ENCODE measurements around the gene ABCB9. TPM values are rescaled to one million over a fixed set of nuclear protein-coding genes. Genes with fewer than 3 reads are reported as not detected.
A peak's percentile ranks its signal among the peaks of the same experiment; 100 is the strongest.

The ABCB9 gene
- total RNA-seq, 1 experiment from 2014 or later = 20.9 TPM

DNA sequence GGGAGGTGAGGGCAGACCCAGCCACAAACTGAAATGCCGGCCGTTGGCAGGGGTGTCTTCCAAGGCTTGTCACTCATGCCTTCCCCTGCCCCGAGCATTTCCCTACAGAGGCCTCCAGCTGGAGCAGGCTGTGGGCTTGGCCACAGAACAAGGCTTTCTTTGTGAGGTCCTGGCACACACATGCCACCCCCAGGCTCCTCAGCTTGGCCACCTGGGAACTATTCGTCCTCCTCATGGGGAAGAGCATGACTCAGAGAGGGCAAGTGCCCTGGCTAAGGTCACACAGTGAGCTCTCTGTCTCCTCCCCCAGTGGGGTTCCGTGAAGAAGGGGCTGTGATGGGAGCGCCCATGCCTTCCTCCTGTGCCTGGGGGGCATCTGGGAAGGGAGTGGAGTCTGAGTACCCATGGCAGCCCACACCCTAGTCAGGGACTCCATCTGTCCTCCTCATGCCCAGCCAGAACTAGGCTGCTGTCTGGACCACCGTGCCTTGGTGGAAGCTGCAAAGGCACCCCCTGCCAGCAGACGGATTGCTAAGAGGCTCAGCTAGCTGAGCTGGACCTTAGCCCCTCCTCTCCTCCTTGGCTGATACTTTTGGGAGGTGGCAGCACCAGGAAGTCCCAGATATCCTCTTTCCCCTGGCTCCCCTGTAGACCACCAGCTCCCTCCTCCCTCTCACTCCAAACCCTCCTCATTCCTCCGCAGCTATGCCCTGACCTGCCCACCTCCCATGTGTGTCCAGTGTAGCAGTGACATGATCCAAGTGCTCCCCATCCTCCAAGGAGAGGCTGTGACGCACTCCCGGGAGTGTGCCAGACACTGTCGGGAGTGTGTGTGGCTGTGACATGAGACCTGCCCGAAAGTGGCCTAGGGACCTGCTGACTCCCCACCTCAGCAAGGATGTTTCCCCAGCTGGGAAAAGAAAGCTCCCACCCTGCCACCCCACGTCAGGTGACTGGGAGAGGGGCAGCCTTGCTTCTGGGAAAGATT lies 21.4 kb downstream of the ABCB9 start:
- peak overlapping the region; percentile 98 for H3K27ac ChIP-seq (ENCODE audit: low read length)
- H3K9ac ChIP-seq (ENCODE audit: low read length) = peak overlapping the region; percentile 76
- peak overlapping the region; percentile 69 for H3K4me2 ChIP-seq (ENCODE audit: low read length)
- no TSS peak for BruUV-seq (replicated peaks)
- no peaks in the 10 kb centered on the region for H3K79me2 ChIP-seq (ENCODE audit: low read length)
- no peaks in the 10 kb centered on the region for H4K20me1 ChIP-seq (ENCODE audit: low read length)
- POLR2A ChIA-PET (ENCODE audit: unreplicated experiment) = interaction anchor here (0.6 kb wide), 1 partner anchor 37 kb away, joined by 4 read pairs; no protein-coding TSS in a partner anchor
- ATAC-seq (peak; percentile 64), DNase-seq (peak; percentile 96)
- H2AFZ ChIP-seq (ENCODE audit: low read length) = 0 out of 2 replicates have a peak overlapping the region, but pooled peaks have one; percentile 5
- H3F3A ChIP-seq (ENCODE audit: low read length, unreplicated experiment) = no peaks in the 10 kb centered on the region
- H3K9me3 ChIP-seq (ENCODE audit: low read length) = no peaks in the 10 kb centered on the region
- no peak for TF ChIP-seq EZH2phosphoT487 (IDR thresholded peaks at IDR 0.05; ENCODE audit: borderline replicate concordance, low read length)
- TF ChIP-seq, protein P1, sequence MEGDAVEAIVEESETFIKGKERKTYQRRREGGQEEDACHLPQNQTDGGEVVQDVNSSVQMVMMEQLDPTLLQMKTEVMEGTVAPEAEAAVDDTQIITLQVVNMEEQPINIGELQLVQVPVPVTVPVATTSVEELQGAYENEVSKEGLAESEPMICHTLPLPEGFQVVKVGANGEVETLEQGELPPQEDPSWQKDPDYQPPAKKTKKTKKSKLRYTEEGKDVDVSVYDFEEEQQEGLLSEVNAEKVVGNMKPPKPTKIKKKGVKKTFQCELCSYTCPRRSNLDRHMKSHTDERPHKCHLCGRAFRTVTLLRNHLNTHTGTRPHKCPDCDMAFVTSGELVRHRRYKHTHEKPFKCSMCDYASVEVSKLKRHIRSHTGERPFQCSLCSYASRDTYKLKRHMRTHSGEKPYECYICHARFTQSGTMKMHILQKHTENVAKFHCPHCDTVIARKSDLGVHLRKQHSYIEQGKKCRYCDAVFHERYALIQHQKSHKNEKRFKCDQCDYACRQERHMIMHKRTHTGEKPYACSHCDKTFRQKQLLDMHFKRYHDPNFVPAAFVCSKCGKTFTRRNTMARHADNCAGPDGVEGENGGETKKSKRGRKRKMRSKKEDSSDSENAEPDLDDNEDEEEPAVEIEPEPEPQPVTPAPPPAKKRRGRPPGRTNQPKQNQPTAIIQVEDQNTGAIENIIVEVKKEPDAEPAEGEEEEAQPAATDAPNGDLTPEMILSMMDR (conservative IDR thresholded peaks at IDR 0.05; ENCODE audit: low read depth, low read length) = no peak
- TF ChIP-seq EZH2 (IDR thresholded peaks at IDR 0.05; ENCODE audit: low read length, unreplicated experiment) = no peak
- CTCF ChIA-PET = interaction anchor here (0.7 kb wide), 1 partner anchor 27 kb away, joined by 3 read pairs; no protein-coding TSS in a partner anchor
- no peaks in the 10 kb centered on the region for H3K27me3 ChIP-seq (ENCODE audit: low read length)
- H3K9me2 ChIP-seq (replicated peaks; ENCODE audit: low read length) = no peaks in the 10 kb centered on the region
- H3K4me1 ChIP-seq (ENCODE audit: insufficient read depth, low read length) = peaks cover 64% of the 10 kb centered on the region
- H3K36me3 ChIP-seq (ENCODE audit: low read depth, low read length) = no peaks in the 10 kb centered on the region
- intact Hi-C loops (cut with micrococcal nuclease) = no loop called here
- H3K4me3 ChIP-seq (ENCODE audit: low read length) = no peak overlapping the region

DNA sequence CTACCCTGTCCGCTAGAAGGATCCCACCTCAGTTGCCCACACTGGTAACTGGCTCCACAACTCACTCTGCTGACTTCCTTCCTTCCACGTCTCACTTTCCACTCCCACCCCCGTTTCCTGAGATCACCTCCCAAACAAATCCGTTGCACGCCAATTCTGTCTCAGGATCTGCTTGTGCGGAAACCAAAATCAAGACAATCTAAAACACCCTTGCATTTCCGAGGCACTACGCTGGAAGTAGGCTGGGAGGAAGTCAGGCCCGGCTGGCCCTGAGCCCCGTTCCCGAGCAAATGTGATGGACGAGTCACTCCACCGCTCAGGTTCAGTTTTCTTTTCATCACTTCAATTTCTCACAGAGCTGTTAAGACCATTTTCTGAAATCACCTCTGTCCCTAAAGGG lies 23.1 kb downstream of the ABCB9 start:
- CTCF ChIA-PET = no interaction called here
- H3K4me1 ChIP-seq (ENCODE audit: insufficient read depth, low read length) = peaks cover 64% of the 10 kb centered on the region
- H3K9me2 ChIP-seq (replicated peaks; ENCODE audit: low read length) = no peaks in the 10 kb centered on the region
- BruUV-seq (replicated peaks) = no TSS peak
- POLR2A ChIA-PET (ENCODE audit: unreplicated experiment) = no interaction called here
- H3K4me3 ChIP-seq (ENCODE audit: low read length) = no peak overlapping the region
- no peaks in the 10 kb centered on the region for H3F3A ChIP-seq (ENCODE audit: low read length, unreplicated experiment)
- H4K20me1 ChIP-seq (ENCODE audit: low read length) = no peaks in the 10 kb centered on the region
- no peak overlapping the region for H3K4me2 ChIP-seq (ENCODE audit: low read length)
- H3K79me2 ChIP-seq (ENCODE audit: low read length) = no peaks in the 10 kb centered on the region
- no peak overlapping the region for H2AFZ ChIP-seq (ENCODE audit: low read length)
- DNase-seq = peak; percentile 40
- intact Hi-C loops (cut with micrococcal nuclease) = no loop called here
- H3K27ac ChIP-seq (ENCODE audit: low read length) = peak overlapping the region; percentile 98
- peak overlapping the region; percentile 76; the same call in 1 of the 2 replicates for H3K9ac ChIP-seq (ENCODE audit: low read length)
- no peak for TF ChIP-seq EZH2 (IDR thresholded peaks at IDR 0.05; ENCODE audit: low read length, unreplicated experiment)
- TF ChIP-seq, protein P1 (conservative IDR thresholded peaks at IDR 0.05; ENCODE audit: low read depth, low read length) = no peak
- TF ChIP-seq EZH2phosphoT487 (IDR thresholded peaks at IDR 0.05; ENCODE audit: borderline replicate concordance, low read length) = no peak
- no peaks in the 10 kb centered on the region for H3K9me3 ChIP-seq (ENCODE audit: low read length)
- no peaks in the 10 kb centered on the region for H3K36me3 ChIP-seq (ENCODE audit: low read depth, low read length)
- no peak for ATAC-seq
- H3K27me3 ChIP-seq (ENCODE audit: low read length) = no peaks in the 10 kb centered on the region
